Measurements from ENCODE around the gene BMP6.
A peak's percentile ranks its signal among the peaks of the same experiment; 100 is the strongest.

BMP6 gene

GRCh38 chr6:7747901-7748504, 22.1 kb downstream of the BMP6 start:
- no peak for DNase-seq (ENCODE audit: low read depth)

GRCh38 chr6:7749478-7749877, 23.6 kb downstream of the BMP6 start:
- DNase-seq (ENCODE audit: low read depth), result no peak

GRCh38 chr6:7750197-7750596, 24.3 kb downstream of the BMP6 start:
- DNase-seq (ENCODE audit: low read depth), result no peak

- DNase-seq (ENCODE audit: low read depth), result peak; percentile 64
These were observed 32.6 kb downstream of the BMP6 start for GRCh38 chr6:7758456-7758855.

GRCh38 chr6:7759320-7759719, 33.4 kb downstream of the BMP6 start:
- DNase-seq (ENCODE audit: low read depth), result no peak

- peak; percentile 68 for DNase-seq (ENCODE audit: low read depth)
These were observed 35.2 kb downstream of the BMP6 start for GRCh38 chr6:7761051-7761450.

- DNase-seq (ENCODE audit: low read depth), result no peak
These were observed 36.9 kb downstream of the BMP6 start for GRCh38 chr6:7762760-7763159.

- DNase-seq (ENCODE audit: low read depth), result no peak
These were observed 38.0 kb downstream of the BMP6 start for GRCh38 chr6:7763881-7764280.

- peak; percentile 15 for DNase-seq (ENCODE audit: low read depth)
These were observed 39.9 kb downstream of the BMP6 start for GRCh38 chr6:7765575-7766325.

- no peak for DNase-seq (ENCODE audit: low read depth)
These were observed 43.8 kb downstream of the BMP6 start for GRCh38 chr6:7769702-7770101.

GRCh38 chr6:7770111-7770510, 44.2 kb downstream of the BMP6 start:
- DNase-seq (ENCODE audit: low read depth), result no peak

GRCh38 chr6:7770601-7771000, 44.7 kb downstream of the BMP6 start:
- no peak for DNase-seq (ENCODE audit: low read depth)

GRCh38 chr6:7773322-7773721, 47.4 kb downstream of the BMP6 start:
- DNase-seq (ENCODE audit: low read depth), result no peak

GRCh38 chr6:7773914-7774313, 48.0 kb downstream of the BMP6 start:
- no peak for DNase-seq (ENCODE audit: low read depth)

- DNase-seq (ENCODE audit: low read depth), result no peak
These were observed 50.6 kb downstream of the BMP6 start for GRCh38 chr6:7776509-7776908.

GRCh38 chr6:7777074-7777473, 51.2 kb downstream of the BMP6 start:
- no peak for DNase-seq (ENCODE audit: low read depth)

- no peak for DNase-seq (ENCODE audit: low read depth)
These were observed 55.3 kb downstream of the BMP6 start for GRCh38 chr6:7781240-7781639.

GRCh38 chr6:7784248-7784647, 58.3 kb downstream of the BMP6 start:
- DNase-seq (ENCODE audit: low read depth), result no peak

GRCh38 chr6:7784706-7785105, 58.8 kb downstream of the BMP6 start:
- DNase-seq (ENCODE audit: low read depth), result no peak

GRCh38 chr6:7785243-7786035, 59.5 kb downstream of the BMP6 start:
- peak; percentile 21 for DNase-seq (ENCODE audit: low read depth)

GRCh38 chr6:7786214-7786661, 60.3 kb downstream of the BMP6 start:
- no peak for DNase-seq (ENCODE audit: low read depth)

GRCh38 chr6:7787137-7787608, 61.3 kb downstream of the BMP6 start:
- peak; percentile 82 for DNase-seq (ENCODE audit: low read depth)

GRCh38 chr6:7787731-7788130, 61.8 kb downstream of the BMP6 start:
- DNase-seq (ENCODE audit: low read depth), result no peak

Data from fibroblast of gingiva (primary cell).